HepG2 (cell line): Measurements from ENCODE around the gene CPB2. TPM values are rescaled to one million over a fixed set of nuclear protein-coding genes. Genes with fewer than 3 reads are reported as not detected.
A peak's percentile ranks its signal among the peaks of the same experiment; 100 is the strongest.

Experiments used
- AHR ChIP-seq: IDR thresholded peaks from 2 replicates; pipeline ENCODE4 v1.6.1; 2018; ENCODE audit warnings: missing genetic modification reagents, missing compliant biosample characterization
- DZIP1 ChIP-seq: sonication (generic); formaldehyde crosslinking; IDR thresholded peaks from 2 replicates; pipeline ENCODE4 v1.5.0; 2020; ENCODE audit warnings: mild to moderate bottlenecking, missing genetic modification reagents
- ELF4 ChIP-seq: sonication (generic); formaldehyde crosslinking; IDR thresholded peaks from 2 replicates; pipeline ENCODE4 v1.5.0; 2020; ENCODE audit warnings: missing genetic modification reagents, mild to moderate bottlenecking, moderate library complexity, borderline replicate concordance
- GLMP ChIP-seq: sonication (generic); formaldehyde crosslinking; IDR thresholded peaks from 2 replicates; pipeline ENCODE4 v1.9.0; 2021; ENCODE audit warnings: missing genetic modification reagents, mild to moderate bottlenecking, borderline replicate concordance
- GPN1 ChIP-seq: sonication (generic); formaldehyde crosslinking; IDR thresholded peaks from 2 replicates; pipeline ENCODE4 v1.5.1; 2020; ENCODE audit warnings: missing genetic modification reagents, borderline replicate concordance
- PAF1 ChIP-seq: IDR thresholded peaks from 2 replicates; pipeline ENCODE4 v1.6.1; 2016; ENCODE audit warnings: missing genetic modification reagents, missing compliant biosample characterization
- RFXAP ChIP-seq: sonication (generic); formaldehyde crosslinking; IDR thresholded peaks from 2 replicates; pipeline ENCODE4 v1.4.0; 2020; ENCODE audit warnings: missing genetic modification reagents, borderline replicate concordance
- ZBTB3 ChIP-seq: sonication (generic); formaldehyde crosslinking; IDR thresholded peaks from 2 replicates; pipeline ENCODE4 v1.4.0; 2020; ENCODE audit warnings: low read depth, mild to moderate bottlenecking, moderate library complexity, missing genetic modification reagents, borderline replicate concordance
- ZBTB7A ChIP-seq: sonication (generic); formaldehyde crosslinking; IDR thresholded peaks from 2 replicates; pipeline ENCODE4 v1.8.0; 2022; ENCODE audit warnings: mild to moderate bottlenecking, missing genetic modification reagents
- ZKSCAN8 ChIP-seq: IDR thresholded peaks from 2 replicates; pipeline ENCODE4 v1.6.1; 2016; ENCODE audit warnings: borderline replicate concordance, missing genetic modification reagents, missing compliant biosample characterization
- ZMAT3 ChIP-seq: sonication (generic); formaldehyde crosslinking; conservative IDR thresholded peaks from 2 replicates; pipeline ENCODE4 v1.7.0; 2021; ENCODE audit warnings: missing genetic modification reagents
- ZNF232 ChIP-seq: sonication (generic); formaldehyde crosslinking; IDR thresholded peaks from 2 replicates; pipeline ENCODE4 v1.4.0; 2020; ENCODE audit warnings: missing genetic modification reagents, borderline replicate concordance
- ZNF326 ChIP-seq: sonication (generic); formaldehyde crosslinking; IDR thresholded peaks from 2 replicates; pipeline ENCODE4 v1.4.0; 2020; ENCODE audit warnings: missing genetic modification reagents, borderline replicate concordance
- ZNF550 ChIP-seq: sonication (generic); formaldehyde crosslinking; IDR thresholded peaks from 2 replicates; pipeline ENCODE4 v1.4.0; 2020; ENCODE audit warnings: mild to moderate bottlenecking, missing genetic modification reagents, borderline replicate concordance
- ZNF614 ChIP-seq: IDR thresholded peaks from 2 replicates; pipeline ENCODE4 v1.6.1; 2018; ENCODE audit warnings: missing biosample characterization, missing genetic modification reagents, inconsistent platforms, borderline replicate concordance
- ZNF709 ChIP-seq: sonication (generic); formaldehyde crosslinking; IDR thresholded peaks from 2 replicates; pipeline ENCODE4 v1.5.0; 2020; ENCODE audit warnings: mild to moderate bottlenecking, missing genetic modification reagents
- ZNF777 ChIP-seq: sonication (generic); formaldehyde crosslinking; IDR thresholded peaks from 2 replicates; pipeline ENCODE4 v1.4.0; 2020; ENCODE audit warnings: missing genetic modification reagents
- polyA plus RNA-seq, 8 experiments: library from polyadenylated mRNA; depleted of rRNA in 3 of 8; stranded (reverse) in 7 of 8; unstranded in 1 of 8; fragments of >200 nt; fragmentation: Illumina TruSeq in 4 of 8; extraction: Trizol in 4 of 8; gene quantifications; 2 replicates each; pipeline versions ENCODE4 v1.2.1 to v1.2.3, GENCODE V29; 2011 to 2016; ENCODE audit warnings: low read depth in 4 of 8, missing spikeins in 1 of 8, mixed read lengths in 1 of 8; ENCODE audit not compliant: insufficient read depth in 1 of 8
- total RNA-seq, 5 experiments: library from RNA; depleted of rRNA; stranded (reverse); fragments of >200 nt; fragmentation: Illumina TruSeq; extraction: Trizol; gene quantifications; 2 replicates each; pipeline ENCODE4 v1.2.3, GENCODE V29; 2016; ENCODE audit warnings: low read depth in 1 of 5
- TF ChIP-seq, protein P1 (sequence below): sonication (generic); formaldehyde crosslinking; IDR thresholded peaks from 2 replicates; pipeline ENCODE4 v1.5.1; 2020; ENCODE audit warnings: mild to moderate bottlenecking, missing genetic modification reagents, moderate library complexity
- TF ChIP-seq, protein P2 (sequence below): sonication (generic); formaldehyde crosslinking; IDR thresholded peaks from 2 replicates; pipeline ENCODE4 v1.5.1; 2020; ENCODE audit warnings: mild to moderate bottlenecking, missing genetic modification reagents
- TF ChIP-seq, protein P3 (sequence below): sonication (generic); formaldehyde crosslinking; IDR thresholded peaks from 2 replicates; pipeline ENCODE4 v1.4.0; 2020; ENCODE audit warnings: mild to moderate bottlenecking, missing genetic modification reagents

CPB2 gene
- total and polyA plus RNA-seq, 2 of the 13 experiments (the other 11 are each of a cell fraction or from before 2014, with no cell fraction given), result 125 to 140 TPM

DNA sequence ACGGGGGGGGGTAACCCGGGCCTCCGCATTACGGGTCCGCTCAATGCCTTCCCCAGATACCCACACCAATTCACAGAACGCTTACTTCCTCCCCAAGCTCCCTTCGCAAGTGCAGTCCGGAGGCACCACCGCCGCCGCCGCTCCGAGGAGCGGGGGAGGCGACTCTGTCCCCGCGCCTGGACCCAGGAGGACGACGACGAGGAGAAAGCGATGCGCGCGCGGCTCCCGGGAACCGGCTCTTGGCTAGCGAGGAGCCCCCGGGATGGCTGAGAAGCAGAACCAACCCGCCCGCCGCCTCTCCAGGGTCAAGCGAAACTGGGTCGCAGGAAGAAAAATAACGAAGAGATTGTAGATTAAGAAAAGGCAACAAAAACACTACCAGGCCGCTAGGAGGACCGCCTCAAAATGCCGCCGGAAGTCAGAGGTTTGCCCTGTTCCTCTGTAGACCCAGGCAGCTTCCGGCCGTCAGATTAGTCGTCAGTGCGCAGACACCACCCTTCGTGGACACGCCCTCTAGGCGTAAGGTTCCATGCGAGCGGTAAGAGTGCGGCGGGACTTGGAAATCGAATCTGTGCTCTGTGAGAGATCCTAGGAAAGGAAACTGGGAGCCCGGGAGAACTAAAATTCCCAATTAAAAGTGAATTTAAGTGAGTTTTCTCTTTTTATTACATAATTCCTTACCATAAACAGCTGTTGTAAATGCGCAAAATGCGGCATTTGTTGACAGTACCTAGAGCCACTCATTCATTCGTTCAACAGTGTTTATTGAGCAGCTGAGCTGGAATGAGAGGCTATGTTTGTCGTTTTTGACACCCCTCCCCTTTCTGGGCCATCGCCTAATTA lies 52.3 kb downstream of the CPB2 start, which contains the start of gene ZC3H13 (continued):
- TF ChIP-seq GLMP (no peak), ZNF777 (CRISPR knock-in tag) (no peak), ZNF614 (CRISPR knock-in tag) (no peak), PAF1 (no peak), GPN1 (CRISPR knock-in tag) (no peak), ZBTB7A (no peak), ZNF550 (CRISPR knock-in tag) (no peak), AHR (CRISPR knock-in tag) (no peak), ZKSCAN8 (CRISPR knock-in tag) (0 out of 2 replicates have a peak, but pooled peaks have one; percentile 64), ZNF232 (CRISPR knock-in tag) (peak; percentile 57; the same call in 1 of the 2 replicates), ELF4 (CRISPR knock-in tag) (no peak), ZNF326 (CRISPR knock-in tag) (no peak), ZBTB3 (peak; percentile 28; the same call in 1 of the 2 replicates), ZNF709 (CRISPR knock-in tag) (no peak), DZIP1 (CRISPR knock-in tag) (no peak), RFXAP (CRISPR knock-in tag) (0 out of 2 replicates have a peak, but pooled peaks have one; percentile 29), ZMAT3 (peak; percentile 26; the same call in 1 of the 2 replicates)
- TF ChIP-seq, protein P1, sequence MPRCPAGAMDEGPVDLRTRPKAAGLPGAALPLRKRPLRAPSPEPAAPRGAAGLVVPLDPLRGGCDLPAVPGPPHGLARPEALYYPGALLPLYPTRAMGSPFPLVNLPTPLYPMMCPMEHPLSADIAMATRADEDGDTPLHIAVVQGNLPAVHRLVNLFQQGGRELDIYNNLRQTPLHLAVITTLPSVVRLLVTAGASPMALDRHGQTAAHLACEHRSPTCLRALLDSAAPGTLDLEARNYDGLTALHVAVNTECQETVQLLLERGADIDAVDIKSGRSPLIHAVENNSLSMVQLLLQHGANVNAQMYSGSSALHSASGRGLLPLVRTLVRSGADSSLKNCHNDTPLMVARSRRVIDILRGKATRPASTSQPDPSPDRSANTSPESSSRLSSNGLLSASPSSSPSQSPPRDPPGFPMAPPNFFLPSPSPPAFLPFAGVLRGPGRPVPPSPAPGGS (CRISPR knock-in tag), result peak; percentile 40; the same call in 1 of the 2 replicates
- TF ChIP-seq, protein P2, sequence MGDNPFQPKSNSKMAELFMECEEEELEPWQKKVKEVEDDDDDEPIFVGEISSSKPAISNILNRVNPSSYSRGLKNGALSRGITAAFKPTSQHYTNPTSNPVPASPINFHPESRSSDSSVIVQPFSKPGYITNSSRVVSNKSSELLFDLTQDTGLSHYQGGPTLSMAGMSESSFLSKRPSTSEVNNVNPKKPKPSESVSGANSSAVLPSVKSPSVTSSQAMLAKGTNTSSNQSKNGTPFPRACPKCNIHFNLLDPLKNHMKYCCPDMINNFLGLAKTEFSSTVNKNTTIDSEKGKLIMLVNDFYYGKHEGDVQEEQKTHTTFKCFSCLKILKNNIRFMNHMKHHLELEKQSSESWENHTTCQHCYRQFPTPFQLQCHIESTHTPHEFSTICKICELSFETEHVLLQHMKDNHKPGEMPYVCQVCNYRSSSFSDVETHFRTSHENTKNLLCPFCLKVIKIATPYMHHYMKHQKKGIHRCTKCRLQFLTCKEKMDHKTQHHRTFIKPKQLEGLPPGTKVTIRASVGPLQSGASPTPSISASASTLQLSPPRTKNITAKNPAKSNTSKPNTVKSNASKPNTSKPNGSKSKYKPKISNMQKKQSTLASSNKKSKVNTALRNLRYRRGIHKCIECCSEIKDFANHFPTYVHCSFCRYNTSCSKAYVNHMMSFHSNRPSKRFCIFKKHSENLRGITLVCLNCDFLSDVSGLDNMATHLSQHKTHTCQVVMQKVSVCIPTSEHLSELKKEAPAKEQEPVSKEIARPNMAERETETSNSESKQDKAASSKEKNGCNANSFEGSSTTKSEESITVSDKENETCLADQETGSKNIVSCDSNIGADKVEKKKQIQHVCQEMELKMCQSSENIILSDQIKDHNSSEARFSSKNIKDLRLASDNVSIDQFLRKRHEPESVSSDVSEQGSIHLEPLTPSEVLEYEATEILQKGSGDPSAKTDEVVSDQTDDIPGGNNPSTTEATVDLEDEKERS (CRISPR knock-in tag), result peak; percentile 86; the same call in 1 of the 2 replicates
- TF ChIP-seq, protein P3, sequence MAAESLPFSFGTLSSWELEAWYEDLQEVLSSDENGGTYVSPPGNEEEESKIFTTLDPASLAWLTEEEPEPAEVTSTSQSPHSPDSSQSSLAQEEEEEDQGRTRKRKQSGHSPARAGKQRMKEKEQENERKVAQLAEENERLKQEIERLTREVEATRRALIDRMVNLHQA (CRISPR knock-in tag), result no peak
